ENCODE results near the gene AR.

Gene AR

DNA sequence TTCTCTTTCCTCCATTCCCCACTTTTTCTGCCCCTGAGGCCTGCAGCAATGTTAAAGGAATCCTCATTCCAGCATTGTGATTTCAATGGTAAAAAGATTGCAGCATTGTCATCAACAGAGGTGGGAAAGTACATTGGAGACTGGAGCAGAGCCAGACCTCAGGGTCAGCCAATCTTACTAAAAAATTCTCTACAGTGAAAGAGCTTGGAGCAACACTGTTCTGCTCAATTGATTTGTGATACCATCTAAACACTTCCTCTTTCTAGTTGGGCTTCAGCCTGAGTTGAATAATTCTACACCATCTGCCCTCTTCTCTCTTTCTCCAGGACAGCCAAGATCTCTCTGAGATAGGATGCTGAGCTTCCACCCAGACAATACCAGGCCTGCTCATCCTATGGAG is 176.5 kb downstream of the AR start:
- DNase-seq (ENCODE audit: insufficient read length), result no peak
- FAIRE-seq, result no peak
- TF ChIP-seq POLR2A (IDR thresholded peaks at IDR 0.05; ENCODE audit: low read depth, low read length) (no peak), TAF1 (IDR thresholded peaks at IDR 0.05; ENCODE audit: borderline replicate concordance, low read depth, low read length) (no peak), POLR2AphosphoS5 (IDR thresholded peaks at IDR 0.05; ENCODE audit: low read depth, low read length) (no peak)

- FAIRE-seq (no peak), DNase-seq (ENCODE audit: insufficient read length) (no peak)
- TF ChIP-seq POLR2AphosphoS5 (IDR thresholded peaks at IDR 0.05; ENCODE audit: low read depth, low read length) (no peak), TAF1 (IDR thresholded peaks at IDR 0.05; ENCODE audit: borderline replicate concordance, low read depth, low read length) (no peak), POLR2A (IDR thresholded peaks at IDR 0.05; ENCODE audit: low read depth, low read length) (no peak)
Measured at GRCh38 chrX:67721321-67721720, 177.5 kb downstream of the AR start.

GRCh38 chrX:67723580-67724351 is 179.9 kb downstream of the AR start:
- FAIRE-seq (no peak), DNase-seq (ENCODE audit: insufficient read length) (no peak)
- no peak for TF ChIP-seq POLR2AphosphoS5 (IDR thresholded peaks at IDR 0.05; ENCODE audit: low read depth, low read length)
- no peak for TF ChIP-seq POLR2A (IDR thresholded peaks at IDR 0.05; ENCODE audit: low read depth, low read length)
- no peak for TF ChIP-seq TAF1 (IDR thresholded peaks at IDR 0.05; ENCODE audit: borderline replicate concordance, low read depth, low read length)

DNA sequence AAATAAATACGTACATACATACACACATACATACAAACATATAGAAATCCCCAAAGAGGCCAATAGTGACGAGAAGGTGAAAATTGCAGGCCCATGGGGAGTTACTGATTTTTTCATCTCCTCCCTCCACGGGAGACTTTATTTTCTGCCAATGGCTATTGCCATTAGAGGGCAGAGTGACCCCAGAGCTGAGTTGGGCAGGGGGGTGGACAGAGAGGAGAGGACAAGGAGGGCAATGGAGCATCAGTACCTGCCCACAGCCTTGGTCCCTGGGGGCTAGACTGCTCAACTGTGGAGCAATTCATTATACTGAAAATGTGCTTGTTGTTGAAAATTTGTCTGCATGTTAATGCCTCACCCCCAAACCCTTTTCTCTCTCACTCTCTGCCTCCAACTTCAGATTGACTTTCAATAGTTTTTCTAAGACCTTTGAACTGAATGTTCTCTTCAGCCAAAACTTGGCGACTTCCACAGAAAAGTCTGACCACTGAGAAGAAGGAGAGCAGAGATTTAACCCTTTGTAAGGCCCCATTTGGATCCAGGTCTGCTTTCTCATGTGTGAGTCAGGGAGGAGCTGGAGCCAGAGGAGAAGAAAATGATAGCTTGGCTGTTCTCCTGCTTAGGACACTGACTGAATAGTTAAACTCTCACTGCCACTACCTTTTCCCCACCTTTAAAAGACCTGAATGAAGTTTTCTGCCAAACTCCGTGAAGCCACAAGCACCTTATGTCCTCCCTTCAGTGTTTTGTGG is 180.7 kb downstream of the AR start:
- FAIRE-seq (no peak), DNase-seq (ENCODE audit: insufficient read length) (no peak)
- TF ChIP-seq TAF1 (IDR thresholded peaks at IDR 0.05; ENCODE audit: borderline replicate concordance, low read depth, low read length), result no peak
- TF ChIP-seq POLR2A (IDR thresholded peaks at IDR 0.05; ENCODE audit: low read depth, low read length), result no peak
- TF ChIP-seq POLR2AphosphoS5 (IDR thresholded peaks at IDR 0.05; ENCODE audit: low read depth, low read length), result no peak

GRCh38 chrX:67725471-67725870 is 181.7 kb downstream of the AR start:
- DNase-seq (ENCODE audit: insufficient read length) (no peak), FAIRE-seq (no peak)
- TF ChIP-seq TAF1 (IDR thresholded peaks at IDR 0.05; ENCODE audit: borderline replicate concordance, low read depth, low read length) (no peak), POLR2AphosphoS5 (IDR thresholded peaks at IDR 0.05; ENCODE audit: low read depth, low read length) (no peak), POLR2A (IDR thresholded peaks at IDR 0.05; ENCODE audit: low read depth, low read length) (no peak)

DNA sequence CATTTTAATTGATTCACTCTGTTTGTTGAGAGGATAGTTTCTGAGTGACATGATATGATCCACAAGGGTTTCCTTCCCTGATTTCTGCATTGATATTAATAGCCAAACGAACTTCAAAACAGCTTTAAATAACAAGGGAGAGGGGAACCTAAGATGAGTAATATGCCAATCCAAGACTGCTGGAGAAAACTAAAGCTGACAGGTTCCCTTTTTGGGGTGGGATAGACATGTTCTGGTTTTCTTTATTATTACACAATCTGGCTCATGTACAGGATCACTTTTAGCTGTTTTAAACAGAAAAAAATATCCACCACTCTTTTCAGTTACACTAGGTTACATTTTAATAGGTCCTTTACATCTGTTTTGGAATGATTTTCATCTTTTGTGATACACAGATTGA is 182.2 kb downstream of the AR start:
- FAIRE-seq (no peak), DNase-seq (ENCODE audit: insufficient read length) (no peak)
- TF ChIP-seq POLR2A (IDR thresholded peaks at IDR 0.05; ENCODE audit: low read depth, low read length) (no peak), POLR2AphosphoS5 (IDR thresholded peaks at IDR 0.05; ENCODE audit: low read depth, low read length) (no peak), TAF1 (IDR thresholded peaks at IDR 0.05; ENCODE audit: borderline replicate concordance, low read depth, low read length) (no peak)

- TF ChIP-seq POLR2AphosphoS5 (IDR thresholded peaks at IDR 0.05; ENCODE audit: low read depth, low read length) (no peak), TAF1 (IDR thresholded peaks at IDR 0.05; ENCODE audit: borderline replicate concordance, low read depth, low read length) (no peak), POLR2A (IDR thresholded peaks at IDR 0.05; ENCODE audit: low read depth, low read length) (no peak)
- no peak for FAIRE-seq
- DNase-seq (ENCODE audit: insufficient read length), result no peak
Measured at GRCh38 chrX:67727576-67727975, 183.8 kb downstream of the AR start.

DNA sequence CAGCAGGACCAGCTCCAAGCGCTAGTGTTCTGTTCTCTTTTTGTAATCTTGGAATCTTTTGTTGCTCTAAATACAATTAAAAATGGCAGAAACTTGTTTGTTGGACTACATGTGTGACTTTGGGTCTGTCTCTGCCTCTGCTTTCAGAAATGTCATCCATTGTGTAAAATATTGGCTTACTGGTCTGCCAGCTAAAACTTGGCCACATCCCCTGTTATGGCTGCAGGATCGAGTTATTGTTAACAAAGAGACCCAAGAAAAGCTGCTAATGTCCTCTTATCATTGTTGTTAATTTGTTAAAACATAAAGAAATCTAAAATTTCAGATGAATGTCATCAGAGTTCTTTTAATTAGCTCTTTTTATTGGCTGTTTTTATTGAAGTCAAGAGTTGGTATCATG is 186.5 kb downstream of the AR start:
- no peak for TF ChIP-seq TAF1 (IDR thresholded peaks at IDR 0.05; ENCODE audit: borderline replicate concordance, low read depth, low read length)
- no peak for TF ChIP-seq POLR2A (IDR thresholded peaks at IDR 0.05; ENCODE audit: low read depth, low read length)
- no peak for TF ChIP-seq POLR2AphosphoS5 (IDR thresholded peaks at IDR 0.05; ENCODE audit: low read depth, low read length)
- DNase-seq (ENCODE audit: insufficient read length) (no peak), FAIRE-seq (no peak)

DNA sequence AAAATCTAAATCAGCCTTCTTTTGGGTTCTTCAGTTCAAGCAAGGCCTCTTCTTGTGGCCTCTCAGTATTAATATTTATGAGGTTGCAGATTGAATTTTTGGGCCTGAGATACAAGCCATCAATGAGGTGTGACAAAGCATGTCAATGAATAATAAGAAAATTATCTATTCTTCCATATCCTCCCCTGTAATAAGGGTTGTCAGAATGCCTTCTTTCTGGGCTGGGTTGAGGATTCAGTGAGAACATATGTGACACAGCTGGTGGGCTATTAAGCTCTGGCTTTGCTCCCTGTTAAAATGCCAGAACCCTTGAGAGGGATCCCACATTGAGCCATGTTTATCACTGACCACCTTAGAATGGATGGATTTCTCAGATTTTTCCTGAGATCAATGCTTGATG is 187.2 kb downstream of the AR start:
- TF ChIP-seq POLR2A (IDR thresholded peaks at IDR 0.05; ENCODE audit: low read depth, low read length) (no peak), POLR2AphosphoS5 (IDR thresholded peaks at IDR 0.05; ENCODE audit: low read depth, low read length) (no peak), TAF1 (IDR thresholded peaks at IDR 0.05; ENCODE audit: borderline replicate concordance, low read depth, low read length) (no peak)
- no peak for FAIRE-seq
- DNase-seq (ENCODE audit: insufficient read length), result no peak

DNA sequence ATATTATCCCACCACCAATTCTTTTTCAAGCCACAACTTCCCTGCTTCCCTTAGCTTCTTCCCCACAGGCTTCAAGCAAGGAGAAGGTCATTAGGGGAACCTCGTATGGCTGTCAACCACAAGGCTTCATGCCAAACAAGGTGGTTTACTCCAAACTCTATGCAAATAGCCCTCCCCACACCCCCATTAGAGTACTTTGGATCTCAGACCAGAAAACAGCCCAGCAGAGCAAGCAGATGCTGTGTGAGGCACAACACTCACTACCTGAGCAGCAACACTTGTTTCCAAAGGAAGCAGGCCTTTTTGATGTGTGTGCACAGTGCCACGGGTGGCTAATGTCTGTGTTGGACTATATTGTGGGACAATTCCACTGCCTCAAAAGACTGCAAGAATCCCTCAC is 189.0 kb downstream of the AR start:
- FAIRE-seq, result no peak
- no peak for DNase-seq (ENCODE audit: insufficient read length)
- TF ChIP-seq POLR2AphosphoS5 (IDR thresholded peaks at IDR 0.05; ENCODE audit: low read depth, low read length) (no peak), TAF1 (IDR thresholded peaks at IDR 0.05; ENCODE audit: borderline replicate concordance, low read depth, low read length) (no peak), POLR2A (IDR thresholded peaks at IDR 0.05; ENCODE audit: low read depth, low read length) (no peak)

- DNase-seq (ENCODE audit: insufficient read length) (no peak), FAIRE-seq (no peak)
Measured at GRCh38 chrX:67734111-67734753, 190.4 kb downstream of the AR start.

More at GRCh38 chrX:67734111-67734753, 190.4 kb downstream of the AR start:
- TF ChIP-seq POLR2AphosphoS5 (IDR thresholded peaks at IDR 0.05; ENCODE audit: low read depth, low read length) (no peak), POLR2A (IDR thresholded peaks at IDR 0.05; ENCODE audit: low read depth, low read length) (no peak), TAF1 (IDR thresholded peaks at IDR 0.05; ENCODE audit: borderline replicate concordance, low read depth, low read length) (no peak)

Data from GM12892 (cell line).